Measurements from ENCODE around the gene SLC15A3.

SLC15A3 gene

DNA sequence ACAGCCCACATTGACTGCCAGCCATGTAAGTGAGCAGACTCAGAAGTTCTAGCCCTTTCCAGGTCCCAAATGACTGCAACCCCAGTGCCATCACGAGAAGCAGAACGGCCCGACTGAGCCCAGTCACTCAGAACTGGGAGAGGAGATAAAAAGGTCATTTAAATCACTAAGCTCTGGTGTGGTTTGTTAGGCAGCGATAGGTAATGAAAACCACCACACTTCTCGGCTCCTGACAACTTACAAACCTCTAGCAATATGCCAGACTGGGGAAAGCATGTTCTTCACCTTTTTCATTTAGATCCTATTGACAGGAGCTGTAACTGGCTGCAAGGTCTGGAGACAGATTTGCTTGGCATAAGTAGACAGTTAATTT is 6.7 kb downstream of the SLC15A3 start:
- no peak for DNase-seq (ENCODE audit: low read depth)

DNA sequence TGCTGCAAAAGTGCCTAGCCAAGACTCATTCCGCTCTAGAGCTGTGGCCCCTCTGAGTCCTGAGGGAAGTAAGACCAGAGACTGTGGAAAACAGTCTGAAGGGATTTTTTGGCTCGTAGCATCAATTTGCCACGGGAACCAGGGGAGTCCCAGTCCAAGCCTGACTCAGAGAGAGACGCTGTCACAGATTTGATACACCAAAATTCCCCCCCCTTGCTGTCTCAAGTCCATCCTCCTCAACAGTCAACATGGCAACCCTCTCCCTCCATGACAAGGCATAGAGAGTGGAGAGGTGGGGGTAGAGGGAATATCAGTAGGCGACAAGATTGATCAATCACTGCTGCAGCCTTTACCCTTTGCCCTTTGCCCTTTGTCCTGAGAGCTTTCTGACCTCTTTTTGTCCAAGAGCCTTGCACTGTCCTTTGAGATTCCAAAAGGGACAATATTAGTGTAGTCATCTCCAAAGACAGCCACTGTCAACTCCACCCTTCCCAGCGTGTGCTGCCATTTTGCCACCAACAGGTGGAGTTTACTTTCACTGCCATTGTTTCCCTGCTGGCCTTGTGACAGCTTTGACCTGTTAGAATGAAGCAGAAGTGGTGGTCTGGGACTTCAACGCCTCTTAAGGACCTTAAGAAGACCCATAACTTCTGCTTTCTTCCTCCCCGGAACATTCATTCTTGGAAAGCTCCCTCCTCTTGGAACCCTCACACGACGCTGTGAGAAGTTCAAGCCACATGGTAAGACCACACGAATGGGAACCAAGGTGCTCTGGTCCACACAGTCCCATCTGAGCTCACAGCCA is 7.3 kb downstream of the SLC15A3 start:
- no peak for DNase-seq (ENCODE audit: low read depth)

DNA sequence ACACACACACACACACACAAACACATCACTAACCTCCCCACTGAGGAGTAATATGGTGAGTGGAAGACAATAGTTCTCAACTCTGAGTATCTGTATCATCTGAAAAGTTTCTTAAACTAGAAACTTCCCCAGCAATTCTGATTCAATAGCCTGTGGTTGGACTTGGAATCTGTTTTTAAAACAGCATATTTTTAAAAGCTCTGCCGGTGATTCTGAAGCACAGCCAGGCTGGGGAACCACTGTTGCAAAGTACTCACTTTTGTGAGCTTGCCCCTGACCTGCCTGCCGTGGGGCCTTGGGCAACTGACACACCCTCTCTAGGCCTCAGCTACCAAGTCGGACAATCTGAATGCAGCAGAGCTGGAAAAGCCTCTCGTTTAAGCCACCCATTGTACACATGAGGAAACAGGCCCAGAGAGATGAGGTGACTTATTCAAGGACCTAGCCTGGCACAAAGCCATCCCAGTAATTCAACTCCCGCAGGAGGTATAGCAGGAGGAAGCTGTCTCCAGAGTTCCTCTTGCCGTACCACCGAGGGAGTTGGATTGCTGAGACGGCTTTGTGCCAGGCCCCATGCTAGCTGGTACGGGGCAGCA is 8.9 kb downstream of the SLC15A3 start:
- DNase-seq (ENCODE audit: low read depth): no peak

DNA sequence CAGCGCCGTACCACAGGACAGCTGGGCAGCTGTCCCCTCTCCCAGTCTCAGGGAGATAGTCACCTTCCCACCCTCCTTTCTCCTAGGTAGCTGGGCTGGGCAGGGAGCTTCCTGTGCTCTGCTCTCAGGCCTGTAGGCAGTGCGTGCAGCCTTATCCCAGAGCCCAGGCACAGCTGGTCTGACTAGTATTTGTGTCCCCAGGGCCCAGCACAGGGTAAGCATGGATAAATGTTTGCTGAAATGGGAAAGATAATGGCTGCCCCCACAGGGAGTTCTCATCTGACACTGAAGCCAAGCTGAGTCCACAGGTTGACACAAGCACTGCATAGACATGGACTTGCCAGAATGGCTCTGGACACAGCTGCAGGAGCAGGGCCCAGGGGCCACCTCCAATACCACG is 9.8 kb downstream of the SLC15A3 start:
- no peak for DNase-seq (ENCODE audit: low read depth)

DNA sequence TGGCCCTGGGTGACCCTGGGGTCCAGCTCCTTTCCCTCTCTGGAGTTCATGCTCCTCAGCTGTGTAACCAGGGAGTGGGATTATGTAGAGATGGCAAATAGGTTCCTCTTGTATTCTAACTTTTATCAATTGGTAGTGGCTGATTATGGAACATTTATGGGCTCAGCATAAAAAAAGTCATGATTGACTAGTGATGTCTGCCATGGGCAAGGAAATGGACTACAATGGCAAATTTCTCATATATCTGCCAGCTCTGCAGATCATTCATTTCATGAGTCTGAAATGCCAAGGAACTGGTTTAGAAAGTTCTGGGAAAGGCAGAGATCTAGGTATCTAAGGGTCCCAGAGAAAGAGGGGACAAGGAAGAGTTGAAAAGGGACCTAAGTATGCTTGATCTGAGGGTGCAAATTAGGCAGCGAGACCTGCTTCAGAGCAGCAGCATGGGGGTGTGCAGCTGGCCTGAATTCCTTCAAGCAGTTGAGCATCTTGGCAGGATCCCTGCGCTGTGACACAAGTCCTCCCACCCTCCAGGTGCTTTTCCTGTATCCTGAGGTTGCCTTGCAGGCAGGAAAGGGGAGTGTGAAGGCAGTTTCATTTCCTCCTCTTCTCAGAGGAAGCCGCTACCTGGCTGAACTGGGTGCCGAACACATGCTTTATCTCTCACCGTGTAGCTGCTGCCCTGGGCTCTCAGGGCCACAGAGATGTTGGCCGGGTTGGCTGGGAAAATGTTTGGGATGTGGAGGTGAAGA is 10.4 kb downstream of the SLC15A3 start:
- DNase-seq (ENCODE audit: low read depth): no peak

DNA sequence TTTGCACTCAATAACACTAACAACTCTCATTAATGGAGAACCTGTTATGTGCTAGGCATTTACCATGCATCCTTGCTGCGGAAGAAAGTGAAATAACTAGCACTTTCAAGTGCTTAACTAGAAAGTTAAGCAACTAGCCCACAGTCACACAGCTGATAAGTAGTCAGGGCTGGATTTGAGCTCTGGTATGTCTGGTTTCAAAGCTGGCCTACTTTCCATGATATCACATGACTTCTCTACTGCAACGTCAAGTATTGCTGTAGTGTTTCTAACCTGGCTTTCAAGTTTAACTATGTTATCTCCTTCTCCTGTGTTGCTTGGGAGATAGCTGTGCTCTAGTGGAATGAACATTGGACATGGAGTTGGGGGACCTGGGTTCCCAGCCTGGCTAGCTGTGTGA is 12.1 kb downstream of the SLC15A3 start:
- DNase-seq (ENCODE audit: low read depth): no peak

DNA sequence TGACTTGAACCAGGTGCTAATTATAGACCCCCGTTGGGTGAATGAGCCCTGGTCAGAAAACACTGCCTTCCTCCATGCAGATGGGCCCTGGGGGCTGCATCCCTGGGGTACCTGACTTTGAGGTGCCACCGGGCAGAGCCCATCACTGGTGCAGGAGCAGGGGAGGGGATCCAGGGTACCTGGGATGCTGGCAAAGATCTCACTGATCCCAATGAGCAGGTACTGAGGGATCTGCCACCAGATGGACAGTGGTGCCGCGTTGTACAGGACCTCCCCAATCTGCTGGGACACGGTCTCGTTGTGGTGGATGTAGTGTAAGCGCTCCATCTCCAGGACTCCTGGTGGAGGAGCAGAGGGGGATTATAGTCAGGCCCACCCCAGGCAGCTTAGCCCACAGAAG is 12.7 kb downstream of the SLC15A3 start:
- DNase-seq (ENCODE audit: low read depth): no peak

DNA sequence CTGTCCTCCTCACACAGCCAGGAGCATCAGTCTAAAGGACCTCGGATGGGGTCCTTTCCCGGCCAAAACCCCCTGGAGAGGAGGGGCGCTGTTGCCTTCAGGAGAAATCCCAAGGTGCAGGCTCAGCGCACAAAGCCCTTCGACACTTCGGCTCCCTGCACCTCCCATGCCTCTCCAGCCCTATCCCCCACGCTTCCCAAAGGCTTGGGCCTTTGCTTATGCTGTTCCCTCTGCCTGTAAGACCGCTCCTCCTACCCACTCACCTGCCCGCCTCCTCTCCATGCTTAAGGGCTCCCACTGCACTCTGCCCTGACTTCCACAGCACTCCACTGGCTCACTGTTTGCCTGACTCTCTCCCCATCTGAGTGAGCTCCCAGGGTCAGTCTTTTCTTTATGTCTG is 13.5 kb downstream of the SLC15A3 start:
- DNase-seq (ENCODE audit: low read depth): no peak

DNA sequence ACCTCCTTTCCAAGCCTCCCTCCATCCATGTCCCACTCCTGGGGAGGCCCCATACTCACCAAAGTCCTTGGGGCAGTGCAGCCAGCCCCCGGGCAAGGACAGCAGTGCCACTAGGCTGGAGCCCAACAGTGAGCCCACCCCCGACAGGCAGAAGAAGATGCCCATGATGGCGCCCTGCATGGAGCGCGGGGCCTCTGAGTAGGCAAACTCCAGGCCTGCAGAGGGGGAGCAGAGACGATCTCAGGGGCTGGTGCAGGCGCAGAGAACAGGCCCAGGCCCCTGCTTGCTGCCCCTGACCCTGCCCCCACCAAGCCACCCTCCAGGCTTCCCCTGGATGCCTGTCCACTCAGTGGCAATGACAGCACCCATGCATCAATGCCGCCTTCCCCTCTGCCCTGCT is 14.2 kb downstream of the SLC15A3 start:
- DNase-seq (ENCODE audit: low read depth): no peak

DNA sequence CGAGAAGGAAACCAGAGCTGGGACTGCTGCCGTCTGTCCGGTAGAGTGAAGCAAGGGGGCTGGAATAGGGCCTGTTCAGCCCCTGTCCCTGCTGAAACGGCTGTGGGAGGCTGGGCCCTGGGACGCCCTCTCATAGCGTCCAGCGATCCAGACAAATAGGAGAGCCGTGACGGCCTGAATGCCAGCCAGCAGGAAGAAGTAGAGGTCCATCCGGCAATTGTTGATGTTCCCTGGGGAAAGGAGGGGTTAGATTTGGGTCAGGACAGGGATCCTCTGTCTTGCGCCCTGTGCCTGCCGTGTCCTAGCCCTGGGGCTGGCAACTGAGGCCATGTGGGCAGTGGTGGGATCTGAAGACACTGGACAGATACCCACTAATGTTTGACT is 14.8 kb downstream of the SLC15A3 start:
- DNase-seq (ENCODE audit: low read depth): no peak

DNA sequence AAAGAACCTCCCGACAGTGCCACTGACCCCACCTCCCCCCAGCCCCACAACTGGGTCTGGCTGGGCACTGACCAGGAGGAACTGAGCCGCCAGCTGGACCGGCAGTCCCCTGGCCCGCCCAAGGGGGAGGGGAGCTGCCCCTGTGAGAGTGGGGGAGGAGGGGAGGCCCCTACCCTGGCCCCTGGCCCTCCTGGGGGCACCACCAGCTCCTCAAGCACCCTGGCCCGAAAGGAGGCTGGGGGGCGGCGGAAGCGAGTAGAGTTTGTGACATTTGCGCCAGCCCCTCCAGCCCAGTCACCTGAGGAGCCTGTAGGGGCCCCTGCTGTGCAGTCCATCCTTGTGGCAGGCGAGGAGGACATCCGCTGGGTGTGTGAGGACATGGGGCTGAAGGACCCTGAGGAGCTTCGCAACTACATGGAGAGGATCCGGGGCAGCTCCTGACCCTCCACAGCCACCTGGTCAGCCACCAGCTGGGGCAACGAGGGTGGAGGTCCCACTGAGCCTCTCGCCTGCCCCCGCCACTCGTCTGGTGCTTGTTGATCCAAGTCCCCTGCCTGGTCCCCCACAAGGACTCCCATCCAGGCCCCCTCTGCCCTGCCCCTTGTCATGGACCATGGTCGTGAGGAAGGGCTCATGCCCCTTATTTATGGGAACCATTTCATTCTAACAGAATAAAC is 15.4 kb downstream of the SLC15A3 start:
- DNase-seq (ENCODE audit: low read depth): no peak

DNA sequence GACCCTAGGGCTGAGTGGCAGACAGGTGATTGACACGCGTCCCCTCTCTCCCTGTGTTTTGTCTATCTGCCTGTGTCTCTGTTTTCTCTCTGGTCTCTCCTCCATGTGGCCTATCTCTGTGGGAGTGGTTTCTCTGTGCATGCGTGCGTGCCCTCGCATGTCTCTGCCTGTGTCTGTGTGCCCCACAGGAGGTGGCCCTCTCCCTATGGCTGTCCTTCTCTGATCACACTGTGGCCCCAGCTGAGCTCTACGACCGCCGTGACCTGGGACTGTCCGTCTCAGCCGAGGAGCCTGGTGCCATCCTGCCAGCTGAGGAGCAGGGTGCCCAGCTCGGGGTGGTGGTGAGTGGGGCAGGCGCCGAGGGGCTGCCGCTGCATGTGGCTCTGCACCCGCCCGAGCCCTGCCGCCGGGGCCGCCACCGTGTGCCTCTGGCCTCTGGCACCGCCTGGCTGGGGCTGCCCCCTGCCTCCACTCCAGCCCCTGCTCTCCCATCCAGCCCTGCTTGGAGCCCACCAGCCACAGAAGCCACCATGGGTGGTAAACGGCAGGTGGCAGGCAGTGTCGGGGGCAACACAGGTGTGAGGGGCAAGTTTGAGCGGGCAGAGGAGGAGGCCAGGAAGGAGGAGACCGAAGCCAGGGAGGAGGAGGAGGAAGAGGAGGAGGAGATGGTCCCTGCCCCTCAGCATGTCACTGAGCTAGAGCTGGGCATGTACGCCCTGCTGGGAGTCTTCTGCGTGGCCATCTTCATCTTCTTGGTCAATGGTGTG is 16.1 kb downstream of the SLC15A3 start:
- DNase-seq (ENCODE audit: low read depth): no peak

DNA sequence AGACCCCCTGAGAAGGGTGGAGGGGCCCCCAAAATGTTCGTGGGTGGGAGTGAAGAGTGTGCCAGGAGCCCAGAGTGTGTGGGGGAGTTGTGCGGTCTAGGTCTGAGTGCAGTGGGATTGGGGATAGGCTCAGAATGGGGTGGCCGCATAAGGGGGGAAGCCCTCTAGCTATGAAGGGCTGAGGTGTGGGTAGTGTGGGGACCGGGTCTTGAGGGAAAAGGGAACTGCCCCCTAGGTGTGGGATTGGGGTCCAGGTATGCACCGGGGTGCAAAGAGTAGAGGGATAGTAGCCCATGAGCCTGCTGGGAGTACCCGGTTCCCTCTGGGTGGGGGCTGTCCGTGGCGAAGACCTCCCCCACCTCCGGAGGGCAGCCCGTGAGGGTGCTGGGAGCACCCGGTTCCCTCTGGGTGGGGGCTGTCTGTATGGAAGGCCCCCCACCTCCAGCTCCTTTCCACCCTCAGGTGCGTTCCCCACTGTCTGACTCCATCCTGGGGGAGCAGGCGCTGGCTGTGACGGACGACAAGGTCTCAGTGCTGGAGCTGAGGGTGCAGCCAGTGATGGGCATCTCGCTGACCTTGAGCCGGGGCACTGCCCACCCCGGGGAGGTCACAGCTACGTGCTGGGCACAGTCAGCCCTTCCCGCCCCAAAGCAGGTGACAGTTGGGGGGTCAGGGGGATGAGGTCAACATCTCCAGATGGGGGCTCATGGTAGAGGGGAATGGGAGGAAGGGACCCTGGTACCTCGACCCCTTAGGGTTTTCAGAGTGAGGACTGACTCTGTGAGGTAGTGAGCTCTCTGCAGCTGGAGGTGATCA is 17.0 kb downstream of the SLC15A3 start:
- no peak for DNase-seq (ENCODE audit: low read depth)

DNA sequence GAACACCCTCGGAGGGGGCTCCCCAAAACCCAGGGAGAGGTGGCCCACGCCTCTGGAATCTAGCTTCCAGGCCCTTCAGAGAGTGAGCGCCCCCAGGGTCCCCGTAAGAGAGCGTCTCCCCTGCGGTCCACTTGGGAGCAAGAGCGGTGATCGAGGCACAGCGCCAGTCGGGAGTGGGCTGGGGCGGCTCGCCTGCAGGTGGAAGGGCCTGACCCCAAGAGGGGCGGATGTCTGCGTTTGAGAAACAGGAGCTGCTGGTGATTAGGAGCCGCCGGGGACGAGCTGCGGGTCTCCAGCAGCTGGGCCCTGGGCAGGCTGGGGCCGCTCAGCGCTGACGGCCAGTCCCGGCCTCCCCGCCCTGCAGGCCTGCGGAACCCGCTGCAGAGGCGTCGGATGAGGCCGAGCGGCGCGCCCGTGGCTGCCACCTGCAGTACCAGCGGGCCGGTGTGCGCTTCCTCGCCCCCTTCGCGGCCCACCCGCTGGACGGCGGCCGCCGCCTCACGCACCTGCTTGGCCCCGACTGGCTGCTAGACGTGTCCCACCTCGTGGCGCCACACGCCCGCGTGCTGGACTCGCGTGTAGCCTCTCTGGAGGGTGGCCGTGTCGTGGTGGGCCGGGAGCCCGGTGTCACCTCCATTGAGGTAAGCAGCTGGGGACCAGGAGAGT is 17.7 kb downstream of the SLC15A3 start:
- DNase-seq (ENCODE audit: low read depth): no peak

DNA sequence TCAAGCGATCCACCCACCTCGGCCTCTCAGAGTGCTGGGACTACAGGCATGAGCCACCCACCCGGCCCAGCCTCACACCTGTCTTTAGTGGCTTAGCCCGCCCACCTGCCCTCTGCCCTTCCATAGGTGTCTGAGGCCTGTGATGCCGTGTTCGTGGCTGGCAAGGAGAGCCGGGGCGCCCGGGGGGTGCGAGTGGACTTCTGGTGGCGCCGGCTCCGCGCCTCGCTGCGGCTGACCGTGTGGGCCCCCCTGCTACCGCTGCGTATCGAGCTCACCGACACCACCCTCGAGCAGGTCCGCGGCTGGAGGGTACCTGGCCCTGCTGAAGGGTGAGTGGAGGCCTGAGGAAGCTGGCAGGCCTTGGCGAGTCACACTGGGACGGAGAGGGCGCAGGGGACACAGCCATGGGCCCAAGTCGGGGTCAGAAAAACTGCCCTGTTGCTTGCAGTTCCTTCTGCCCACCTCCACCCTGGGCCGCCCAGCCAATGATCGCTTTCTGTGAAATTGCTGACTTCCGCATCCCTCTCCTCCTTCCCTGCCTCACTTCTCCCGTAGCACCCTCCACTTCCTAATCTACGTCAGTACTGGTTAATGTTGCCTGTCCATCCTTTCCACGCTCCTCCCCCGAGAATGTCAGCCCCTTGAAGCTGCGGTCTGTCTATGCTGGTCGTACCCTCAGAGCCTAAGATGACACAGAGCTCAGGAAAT is 18.4 kb downstream of the SLC15A3 start:
- DNase-seq (ENCODE audit: low read depth): no peak

DNA sequence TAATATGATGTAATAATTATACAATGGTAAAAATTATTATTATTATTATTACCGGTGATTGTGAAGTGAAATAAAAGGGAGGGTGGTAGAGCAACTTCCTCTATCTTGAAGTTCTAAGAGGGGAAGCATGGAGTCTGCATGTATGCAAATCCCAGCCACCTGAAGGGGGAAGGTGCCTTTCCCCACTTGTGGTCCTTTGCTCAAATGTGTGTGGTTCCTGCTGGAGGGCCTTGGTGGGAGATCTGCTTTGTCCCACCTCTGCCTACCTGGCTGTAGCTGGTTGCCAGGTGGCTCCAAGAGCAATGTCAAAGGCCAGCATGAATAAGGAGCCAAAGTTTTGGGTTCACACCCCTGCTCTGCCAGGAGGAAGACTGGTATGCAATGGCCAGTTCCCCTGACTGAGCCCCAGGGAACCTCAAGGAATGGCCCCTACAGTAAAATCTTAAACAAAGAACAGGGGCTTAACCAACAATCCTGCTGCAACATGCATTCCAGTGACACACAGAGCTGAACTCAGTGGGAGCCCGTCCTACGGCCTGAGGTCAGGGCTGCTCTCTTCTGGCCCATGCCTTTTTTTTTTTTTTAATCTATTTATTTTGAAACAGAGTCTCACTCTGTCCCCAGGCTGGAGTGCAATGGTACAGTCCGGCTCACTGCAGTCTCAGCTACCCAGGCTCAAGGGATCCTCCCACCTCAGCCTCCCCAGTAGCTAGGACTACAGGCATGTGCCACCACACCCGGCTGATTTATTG is 19.2 kb downstream of the SLC15A3 start:
- no peak for DNase-seq (ENCODE audit: low read depth)

DNA sequence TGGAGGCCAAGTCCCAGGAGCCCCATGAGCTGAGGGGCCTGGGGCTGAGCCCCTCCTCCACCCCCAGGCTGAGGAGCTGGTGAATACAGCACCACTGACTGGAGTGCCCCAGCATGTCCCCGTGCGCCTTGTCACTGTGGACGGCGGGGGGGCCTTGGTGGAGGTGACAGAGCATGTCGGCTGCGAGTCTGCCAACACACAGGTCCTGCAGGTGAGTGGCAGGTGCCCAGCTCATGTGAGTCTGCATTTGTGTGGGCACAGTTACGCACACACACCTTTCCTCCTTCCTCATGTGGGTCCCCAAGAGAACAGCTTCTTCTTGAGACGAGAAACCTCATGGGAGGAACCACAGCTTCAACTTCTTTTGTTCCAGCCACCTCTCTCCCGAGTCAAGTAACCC is 20.1 kb downstream of the SLC15A3 start:
- DNase-seq (ENCODE audit: low read depth): no peak

DNA sequence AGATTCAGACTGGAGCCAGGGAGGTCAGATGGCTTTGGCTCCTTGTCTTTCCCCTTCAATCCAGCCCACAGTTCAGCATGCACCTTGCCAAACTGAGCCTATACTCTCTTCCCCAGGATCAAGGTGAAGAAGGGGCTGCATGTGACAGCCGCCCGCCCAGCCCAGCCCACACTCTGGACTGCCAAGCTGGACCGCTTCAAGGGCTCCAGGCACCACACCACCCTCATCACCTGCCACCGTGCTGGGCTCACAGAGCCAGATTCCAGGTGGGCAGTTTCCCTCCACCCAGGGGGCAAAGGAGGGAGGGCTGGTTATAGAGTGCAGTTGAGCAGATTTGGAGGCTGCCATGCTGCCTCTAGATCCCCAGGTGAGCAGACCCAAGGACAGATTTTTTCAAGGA is 21.6 kb downstream of the SLC15A3 start:
- DNase-seq (ENCODE audit: low read depth): no peak

DNA sequence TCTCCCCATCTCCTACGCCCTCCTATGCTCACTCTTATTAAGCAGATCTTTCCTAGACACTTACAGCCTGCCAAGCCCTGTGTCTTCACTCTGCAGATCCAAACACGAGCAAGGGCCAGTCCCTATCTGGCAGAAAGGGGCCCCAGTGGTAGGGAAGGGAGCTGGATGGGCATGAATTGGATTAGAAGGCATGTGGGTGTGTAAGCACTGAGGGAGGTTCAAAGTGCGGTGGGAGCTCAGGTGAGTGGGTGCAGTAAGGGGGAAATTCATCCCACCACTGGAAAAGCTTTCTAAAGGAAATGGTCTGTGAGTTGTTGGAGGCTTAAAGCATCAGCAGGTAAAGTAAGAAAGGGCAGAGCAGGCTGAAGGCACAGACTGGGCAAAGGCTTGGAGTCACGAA is 22.2 kb downstream of the SLC15A3 start:
- DNase-seq (ENCODE audit: low read depth): no peak

Data from CMK (cell line).